ENCODE data around the gene ZBTB18. TPM values are rescaled to one million over a fixed set of nuclear protein-coding genes. Genes with fewer than 3 reads are reported as not detected.

Gene ZBTB18
- total RNA-seq, 1 experiment from 2014 or later, result 9.5 TPM

DNA sequence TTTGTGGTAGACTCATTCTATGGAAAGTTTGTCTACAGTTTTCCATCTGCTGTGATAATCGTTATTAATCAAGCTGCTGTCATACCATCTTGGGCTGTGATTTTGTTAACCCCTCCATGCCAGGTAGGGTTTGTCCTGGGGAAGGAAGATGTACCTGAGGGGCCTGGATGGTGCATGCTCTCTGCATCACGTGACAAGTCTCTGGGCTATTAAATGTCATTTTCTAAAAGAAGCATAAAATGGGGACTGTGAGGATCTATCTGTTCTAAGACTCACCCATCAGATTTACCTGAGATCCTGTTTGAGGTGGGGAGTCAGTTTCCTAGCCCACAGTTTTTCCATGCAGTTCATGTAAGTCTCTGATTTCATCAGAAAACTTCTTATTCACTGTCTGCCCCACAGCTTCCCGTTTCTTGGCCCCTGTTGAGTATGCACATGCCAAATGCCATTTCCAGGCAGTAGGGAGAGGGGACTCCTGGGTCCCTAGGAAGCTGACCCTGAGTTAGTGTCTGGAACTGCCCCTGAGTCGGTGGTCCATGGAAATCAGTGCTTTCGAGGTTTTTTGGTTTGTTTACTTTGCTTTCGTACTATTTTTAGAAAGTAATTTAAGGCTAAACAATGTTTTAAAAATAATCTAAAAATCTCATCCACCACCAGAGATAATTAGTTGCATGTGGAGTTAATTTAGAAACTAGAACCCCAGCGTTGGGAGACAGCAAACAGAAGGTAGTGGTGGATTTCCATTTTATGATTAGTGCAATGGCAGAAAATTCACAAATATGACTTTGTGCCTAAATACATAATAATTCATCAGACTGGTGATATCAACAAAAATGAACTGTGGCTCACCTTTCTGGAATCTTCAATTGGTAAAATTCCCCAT is 46.7 kb downstream of the ZBTB18 start:
- Histone ChIP-seq H3K9me3 (ENCODE audit: low read length) (no peaks in the 10 kb centered on the region), H3K27ac (ENCODE audit: low read length) (no peak overlapping the region), H3K4me1 (ENCODE audit: low read length) (no peaks in the 10 kb centered on the region), H2AFZ (ENCODE audit: low read length) (no peak overlapping the region), H3K4me3 (ENCODE audit: low read length) (no peak overlapping the region), H3K9ac (ENCODE audit: low read length) (no peak overlapping the region), H3K36me3 (ENCODE audit: insufficient read depth, low read length) (no peaks in the 10 kb centered on the region), H3K79me2 (ENCODE audit: low read length) (no peaks in the 10 kb centered on the region), H3K9me2 (replicated peaks; ENCODE audit: insufficient read depth, low read length) (no peaks in the 10 kb centered on the region), H3K4me2 (ENCODE audit: low read depth, low read length, poor library complexity, severe bottlenecking) (no peak overlapping the region), H4K20me1 (ENCODE audit: insufficient read depth, low read depth, low read length) (no peaks in the 10 kb centered on the region), H3K27me3 (ENCODE audit: low read length) (no peaks in the 10 kb centered on the region; the same call in 1 of the 2 replicates)
- DNase-seq, result no peak

DNA sequence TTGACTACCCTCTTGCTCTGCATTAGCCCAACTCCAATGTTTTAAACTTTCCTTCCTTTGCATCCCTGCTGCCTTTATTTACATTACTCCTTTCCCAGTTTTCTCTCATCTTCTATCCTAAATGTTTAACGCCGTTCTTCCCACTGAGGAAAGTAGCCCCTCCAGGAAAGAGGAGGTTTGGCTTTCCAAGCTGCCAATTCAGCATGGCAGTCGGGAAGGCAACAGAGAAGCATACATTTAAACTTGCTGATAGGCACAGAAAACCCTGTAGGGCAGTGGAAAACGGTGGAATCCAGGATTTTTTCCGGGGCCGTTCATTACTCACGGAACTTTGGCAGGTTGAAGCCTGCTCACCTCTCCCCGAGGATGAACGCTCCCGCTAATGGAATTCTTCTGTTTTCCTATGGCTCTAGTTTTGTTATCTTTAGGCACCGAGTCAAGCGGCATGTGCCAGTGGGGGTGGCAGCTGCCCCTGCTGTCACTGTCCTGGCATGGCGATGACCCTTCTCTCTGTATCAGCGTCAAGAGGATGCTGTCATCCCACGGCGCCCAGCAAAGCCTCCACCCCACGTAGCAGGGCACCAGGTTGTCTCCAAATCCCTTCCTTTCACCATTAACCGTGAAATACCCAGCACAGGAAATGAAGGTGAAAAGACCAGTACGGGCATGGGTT is 48.3 kb downstream of the ZBTB18 start:
- Histone ChIP-seq H3K79me2 (ENCODE audit: low read length) (no peaks in the 10 kb centered on the region), H3K9me2 (replicated peaks; ENCODE audit: insufficient read depth, low read length) (no peaks in the 10 kb centered on the region), H4K20me1 (ENCODE audit: insufficient read depth, low read depth, low read length) (no peaks in the 10 kb centered on the region), H3K4me3 (ENCODE audit: low read length) (no peak overlapping the region), H2AFZ (ENCODE audit: low read length) (no peak overlapping the region), H3K27ac (ENCODE audit: low read length) (no peak overlapping the region), H3K9ac (ENCODE audit: low read length) (no peak overlapping the region), H3K36me3 (ENCODE audit: insufficient read depth, low read length) (no peaks in the 10 kb centered on the region), H3K27me3 (ENCODE audit: low read length) (no peaks in the 10 kb centered on the region; the same call in 1 of the 2 replicates), H3K9me3 (ENCODE audit: low read length) (no peaks in the 10 kb centered on the region), H3K4me2 (ENCODE audit: low read depth, low read length, poor library complexity, severe bottlenecking) (no peak overlapping the region), H3K4me1 (ENCODE audit: low read length) (no peaks in the 10 kb centered on the region)
- no peak for DNase-seq

GRCh38 chr1:244100276-244100675 is 49.2 kb downstream of the ZBTB18 start:
- Histone ChIP-seq H3K27ac (ENCODE audit: low read length) (no peak overlapping the region), H3K9ac (ENCODE audit: low read length) (no peak overlapping the region), H3K4me1 (ENCODE audit: low read length) (no peaks in the 10 kb centered on the region), H3K79me2 (ENCODE audit: low read length) (no peaks in the 10 kb centered on the region), H4K20me1 (ENCODE audit: insufficient read depth, low read depth, low read length) (no peaks in the 10 kb centered on the region), H2AFZ (ENCODE audit: low read length) (no peak overlapping the region), H3K9me3 (ENCODE audit: low read length) (no peaks in the 10 kb centered on the region), H3K4me3 (ENCODE audit: low read length) (no peak overlapping the region), H3K27me3 (ENCODE audit: low read length) (no peaks in the 10 kb centered on the region; the same call in 1 of the 2 replicates), H3K36me3 (ENCODE audit: insufficient read depth, low read length) (no peaks in the 10 kb centered on the region), H3K4me2 (ENCODE audit: low read depth, low read length, poor library complexity, severe bottlenecking) (no peak overlapping the region), H3K9me2 (replicated peaks; ENCODE audit: insufficient read depth, low read length) (no peaks in the 10 kb centered on the region)
- DNase-seq, result no peak

- Histone ChIP-seq H3K79me2 (ENCODE audit: low read length) (no peaks in the 10 kb centered on the region), H3K36me3 (ENCODE audit: insufficient read depth, low read length) (no peaks in the 10 kb centered on the region), H2AFZ (ENCODE audit: low read length) (no peak overlapping the region), H4K20me1 (ENCODE audit: insufficient read depth, low read depth, low read length) (no peaks in the 10 kb centered on the region), H3K9me3 (ENCODE audit: low read length) (no peaks in the 10 kb centered on the region), H3K27me3 (ENCODE audit: low read length) (no peaks in the 10 kb centered on the region; the same call in 1 of the 2 replicates), H3K4me2 (ENCODE audit: low read depth, low read length, poor library complexity, severe bottlenecking) (no peak overlapping the region), H3K4me1 (ENCODE audit: low read length) (no peaks in the 10 kb centered on the region), H3K27ac (ENCODE audit: low read length) (no peak overlapping the region), H3K4me3 (ENCODE audit: low read length) (no peak overlapping the region), H3K9me2 (replicated peaks; ENCODE audit: insufficient read depth, low read length) (no peaks in the 10 kb centered on the region), H3K9ac (ENCODE audit: low read length) (no peak overlapping the region)
- no peak for DNase-seq
Measured at GRCh38 chr1:244100704-244101453, 49.8 kb downstream of the ZBTB18 start.

DNA sequence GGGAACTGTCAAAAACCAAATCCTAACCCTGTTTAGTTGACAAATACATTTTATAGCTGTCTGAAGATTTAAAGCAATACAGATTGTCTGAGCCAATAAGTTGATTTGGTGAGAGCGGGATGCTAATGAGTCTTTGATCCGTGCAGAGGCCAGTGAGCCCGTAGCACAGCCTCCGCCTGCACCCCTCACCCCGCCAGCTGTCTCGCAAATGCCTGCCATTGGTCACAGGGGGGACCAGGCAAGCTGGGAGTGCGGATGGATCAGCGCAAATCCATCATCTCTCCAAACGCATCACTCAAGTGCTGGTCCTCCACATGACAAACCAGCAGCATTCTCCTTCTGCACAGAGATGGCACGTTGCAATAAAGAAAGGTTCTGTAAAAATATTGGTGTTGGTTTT is 51.0 kb downstream of the ZBTB18 start:
- no peaks in the 10 kb centered on the region for H3K36me3 ChIP-seq (ENCODE audit: insufficient read depth, low read length)
- no peaks in the 10 kb centered on the region for H3K79me2 ChIP-seq (ENCODE audit: low read length)
- H3K27me3 ChIP-seq (ENCODE audit: low read length), result no peaks in the 10 kb centered on the region; the same call in 1 of the 2 replicates
- no peak overlapping the region for H3K27ac ChIP-seq (ENCODE audit: low read length)
- no peak overlapping the region for H3K4me3 ChIP-seq (ENCODE audit: low read length)
- no peak for DNase-seq
- H2AFZ ChIP-seq (ENCODE audit: low read length), result no peak overlapping the region
- no peaks in the 10 kb centered on the region for H4K20me1 ChIP-seq (ENCODE audit: insufficient read depth, low read depth, low read length)
- H3K4me1 ChIP-seq (ENCODE audit: low read length), result no peaks in the 10 kb centered on the region
- no peak overlapping the region for H3K4me2 ChIP-seq (ENCODE audit: low read depth, low read length, poor library complexity, severe bottlenecking)
- no peaks in the 10 kb centered on the region for H3K9me3 ChIP-seq (ENCODE audit: low read length)
- no peaks in the 10 kb centered on the region for H3K9me2 ChIP-seq (replicated peaks; ENCODE audit: insufficient read depth, low read length)
- H3K9ac ChIP-seq (ENCODE audit: low read length), result no peak overlapping the region

- Histone ChIP-seq H3K36me3 (ENCODE audit: insufficient read depth, low read length) (no peaks in the 10 kb centered on the region), H3K9ac (ENCODE audit: low read length) (no peak overlapping the region), H3K9me3 (ENCODE audit: low read length) (no peaks in the 10 kb centered on the region), H3K4me1 (ENCODE audit: low read length) (no peaks in the 10 kb centered on the region), H3K79me2 (ENCODE audit: low read length) (no peaks in the 10 kb centered on the region), H3K27me3 (ENCODE audit: low read length) (no peaks in the 10 kb centered on the region; the same call in 1 of the 2 replicates), H3K4me3 (ENCODE audit: low read length) (no peak overlapping the region), H3K9me2 (replicated peaks; ENCODE audit: insufficient read depth, low read length) (no peaks in the 10 kb centered on the region), H3K27ac (ENCODE audit: low read length) (no peak overlapping the region), H4K20me1 (ENCODE audit: insufficient read depth, low read depth, low read length) (no peaks in the 10 kb centered on the region), H3K4me2 (ENCODE audit: low read depth, low read length, poor library complexity, severe bottlenecking) (no peak overlapping the region), H2AFZ (ENCODE audit: low read length) (no peak overlapping the region)
- no peak for DNase-seq
Measured at GRCh38 chr1:244102468-244102867, 51.4 kb downstream of the ZBTB18 start.

GRCh38 chr1:244104309-244105060 is 53.4 kb downstream of the ZBTB18 start:
- no peak overlapping the region for H3K4me3 ChIP-seq (ENCODE audit: low read length)
- no peaks in the 10 kb centered on the region for H3K79me2 ChIP-seq (ENCODE audit: low read length)
- no peaks in the 10 kb centered on the region; the same call in 1 of the 2 replicates for H3K27me3 ChIP-seq (ENCODE audit: low read length)
- DNase-seq, result no peak
- H2AFZ ChIP-seq (ENCODE audit: low read length), result no peak overlapping the region
- H3K9ac ChIP-seq (ENCODE audit: low read length), result no peak overlapping the region
- H4K20me1 ChIP-seq (ENCODE audit: insufficient read depth, low read depth, low read length), result no peaks in the 10 kb centered on the region
- H3K4me1 ChIP-seq (ENCODE audit: low read length), result no peaks in the 10 kb centered on the region
- no peaks in the 10 kb centered on the region for H3K9me3 ChIP-seq (ENCODE audit: low read length)
- H3K27ac ChIP-seq (ENCODE audit: low read length), result no peak overlapping the region
- no peaks in the 10 kb centered on the region for H3K36me3 ChIP-seq (ENCODE audit: insufficient read depth, low read length)
- H3K9me2 ChIP-seq (replicated peaks; ENCODE audit: insufficient read depth, low read length), result no peaks in the 10 kb centered on the region
- H3K4me2 ChIP-seq (ENCODE audit: low read depth, low read length, poor library complexity, severe bottlenecking), result no peak overlapping the region

Measured in Karpas-422 (cell line).